CMK (cell line): ENCODE data around the gene RPL36.
"Not testable (repeated sequence)": the region's sequence is repeated elsewhere in the genome, so short reads cannot be mapped to it uniquely, and the experiment has no call there.

Source experiments
- DNase-seq: peaks from one replicate; pipeline ENCODE4 v3.0.0-alpha.2; 2010; ENCODE audit warnings: low read depth

RPL36 gene

GRCh38 chr19:5706876-5707573, 16.9 kb downstream of the RPL36 start:
- DNase-seq = no peak

GRCh38 chr19:5707576-5708575, 17.8 kb downstream of the RPL36 start:
- DNase-seq = no peak

GRCh38 chr19:5711025-5711424, 20.9 kb downstream of the RPL36 start:
- no peak for DNase-seq

- no peak for DNase-seq
Observed at GRCh38 chr19:5711713-5712161, 21.6 kb downstream of the RPL36 start.

- no peak for DNase-seq
Observed at GRCh38 chr19:5713228-5713627, 23.1 kb downstream of the RPL36 start.

GRCh38 chr19:5714816-5715215, 24.7 kb downstream of the RPL36 start:
- DNase-seq = no peak

- DNase-seq = no peak
Observed at GRCh38 chr19:5717215-5717935, 27.3 kb downstream of the RPL36 start.

GRCh38 chr19:5718037-5718578, 28.0 kb downstream of the RPL36 start:
- DNase-seq = no peak

GRCh38 chr19:5718579-5719273, 28.6 kb downstream of the RPL36 start:
- peak; percentile 49 for DNase-seq

GRCh38 chr19:5719274-5719960, 29.3 kb downstream of the RPL36 start:
- no peak for DNase-seq

- peak; percentile 96 for DNase-seq
Observed at GRCh38 chr19:5719961-5720790, 30.1 kb downstream of the RPL36 start, which contains the start of the genes CATSPERD and LONP1. Gene CATSPERD, plus strand, starts transcription at chr19:5720637. Its CDS starts 101 bp downstream, at chr19:5720738. Gene LONP1, minus strand, starts transcription at chr19:5720146. Its CDS starts 14 bp downstream, at chr19:5720132.

- no peak for DNase-seq
Observed at GRCh38 chr19:5727453-5728050, 37.5 kb downstream of the RPL36 start.

GRCh38 chr19:5733172-5733571, 43.1 kb downstream of the RPL36 start:
- not testable (repeated sequence) for DNase-seq

GRCh38 chr19:5738423-5738822, 48.3 kb downstream of the RPL36 start:
- DNase-seq = no peak
